GM23338 (cell line): ENCODE results near the gene UGDH. TPM values are rescaled to one million over a fixed set of nuclear protein-coding genes. Genes with fewer than 3 reads are reported as not detected.

ENCODE experiments used
- CREB1 ChIP-seq: fragments of 250-450 bp; sonication (Bioruptor Pico); IDR thresholded peaks from 2 replicates; pipeline ENCODE4 v1.5.0; 2020; ENCODE audit warnings: low read depth, mild to moderate bottlenecking, moderate library complexity
- EZH2 ChIP-seq: fragments of 200-600 bp; sonication (generic); IDR thresholded peaks from one replicate; pipeline ENCODE4 v1.8.0; 2017; ENCODE audit warnings: antibody characterized with exemption, mild to moderate bottlenecking, low read depth; ENCODE audit not compliant: unreplicated experiment
- EZH2phosphoT487 ChIP-seq: fragments of 200-600 bp; sonication (generic); IDR thresholded peaks from one replicate; pipeline ENCODE4 v1.8.1; 2018; ENCODE audit warnings: antibody characterized with exemption; ENCODE audit not compliant: unreplicated experiment
- JUNB ChIP-seq: IDR thresholded peaks from one replicate; pipeline ENCODE4 v1.6.1; 2016; ENCODE audit warnings: antibody characterized with exemption; ENCODE audit not compliant: unreplicated experiment
- NANOG ChIP-seq: IDR thresholded peaks from 2 replicates; pipeline ENCODE4 v1.6.1; 2016; ENCODE audit warnings: antibody characterized with exemption, borderline replicate concordance
- POLR2AphosphoS5 ChIP-seq: IDR thresholded peaks from 2 replicates; pipeline ENCODE4 v1.6.1; 2016; ENCODE audit warnings: antibody characterized with exemption, low read depth
- STAT1 ChIP-seq: IDR thresholded peaks from one replicate; pipeline ENCODE4 v1.6.1; 2016; ENCODE audit warnings: antibody characterized with exemption; ENCODE audit not compliant: unreplicated experiment
- ZNF114 ChIP-seq: fragments of 250-450 bp; sonication (Bioruptor Pico); IDR thresholded peaks from 2 replicates; pipeline ENCODE4 v1.5.0; 2020; ENCODE audit warnings: mild to moderate bottlenecking, moderate library complexity
- ZNF331 ChIP-seq: fragments of 250-450 bp; sonication (Bioruptor Pico); IDR thresholded peaks from 2 replicates; pipeline ENCODE4 v1.5.0; 2020; ENCODE audit warnings: low read depth, mild to moderate bottlenecking, moderate library complexity
- polyA plus RNA-seq: library from polyadenylated mRNA; unstranded; fragments of >200 nt; fragmentation: Nextera tagmentation; extraction: Ambion mirVana; gene quantifications from 2 replicates; pipeline ENCODE4 v1.2.1, GENCODE V29; 2016
- total RNA-seq: library from RNA; depleted of rRNA; stranded (reverse); fragments of >200 nt; shearing (Covaris generic); gene quantifications from 2 replicates; pipeline ENCODE4 v1.2.3, GENCODE V29; 2014
- TF ChIP-seq, protein P1 (sequence below): IDR thresholded peaks from 2 replicates; pipeline ENCODE4 v1.6.1; 2016; ENCODE audit warnings: antibody characterized with exemption
- TF ChIP-seq, protein P2 (sequence below): IDR thresholded peaks from one replicate; pipeline ENCODE4 v1.6.1; 2018; ENCODE audit warnings: antibody characterized with exemption; ENCODE audit not compliant: unreplicated experiment
- TF ChIP-seq, protein P3 (sequence below), 2 experiments: fragments of 200-600 bp in 1 of 2; sonication (generic) in 1 of 2; conservative IDR thresholded peaks; 2 replicates each; pipeline versions ENCODE4 v1.5.1 to v1.6.1; 2016 to 2017; ENCODE audit warnings: antibody characterized with exemption in 2 of 2, low read depth in 2 of 2, mild to moderate bottlenecking in 2 of 2, moderate library complexity in 1 of 2

Gene UGDH
- total and polyA plus RNA-seq, 2 experiments from 2014 or later, result 48.9 to 81.3 TPM

DNA sequence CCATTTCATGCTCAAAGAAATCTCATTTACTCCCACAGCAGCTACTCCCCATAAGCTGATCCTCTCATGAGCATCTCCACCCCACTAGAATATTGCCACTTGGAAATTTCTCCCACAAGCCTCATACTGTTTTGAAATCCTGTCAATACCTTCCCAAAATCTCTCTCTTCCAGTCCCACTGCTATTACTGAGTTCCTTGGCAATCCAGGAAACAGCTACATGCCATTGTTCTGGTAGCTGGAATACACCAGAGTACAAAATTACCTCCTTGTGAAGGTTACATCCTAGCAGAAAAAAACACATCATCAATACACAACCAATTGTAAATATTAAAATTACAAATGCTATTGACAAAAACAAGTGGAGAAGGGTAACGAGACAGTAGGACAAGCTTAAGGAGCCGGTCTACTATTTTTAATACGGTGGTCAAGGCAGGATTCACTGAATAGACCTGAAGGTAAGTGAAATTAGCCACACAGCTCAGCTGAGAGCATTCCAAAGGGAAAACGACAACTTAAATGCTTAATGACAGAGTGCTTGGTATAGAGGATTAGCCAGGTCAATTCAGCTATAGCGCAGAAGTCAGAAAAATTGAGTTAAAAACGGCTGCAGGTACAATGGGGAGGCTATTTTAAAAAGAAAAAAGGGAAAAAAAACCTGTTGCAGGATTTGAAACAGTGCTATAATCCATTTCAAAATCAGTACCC lies 74.9 kb downstream of the UGDH start (continued):
- TF ChIP-seq, protein P1, sequence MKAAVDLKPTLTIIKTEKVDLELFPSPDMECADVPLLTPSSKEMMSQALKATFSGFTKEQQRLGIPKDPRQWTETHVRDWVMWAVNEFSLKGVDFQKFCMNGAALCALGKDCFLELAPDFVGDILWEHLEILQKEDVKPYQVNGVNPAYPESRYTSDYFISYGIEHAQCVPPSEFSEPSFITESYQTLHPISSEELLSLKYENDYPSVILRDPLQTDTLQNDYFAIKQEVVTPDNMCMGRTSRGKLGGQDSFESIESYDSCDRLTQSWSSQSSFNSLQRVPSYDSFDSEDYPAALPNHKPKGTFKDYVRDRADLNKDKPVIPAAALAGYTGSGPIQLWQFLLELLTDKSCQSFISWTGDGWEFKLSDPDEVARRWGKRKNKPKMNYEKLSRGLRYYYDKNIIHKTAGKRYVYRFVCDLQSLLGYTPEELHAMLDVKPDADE, result no peak
- TF ChIP-seq NANOG (no peak), CREB1 (CRISPR knock-in tag) (no peak), EZH2 (no peak), POLR2AphosphoS5 (no peak), EZH2phosphoT487 (no peak), STAT1 (no peak), ZNF331 (CRISPR knock-in tag) (no peak), JUNB (no peak), ZNF114 (CRISPR knock-in tag) (no peak)
- TF ChIP-seq, protein P2, sequence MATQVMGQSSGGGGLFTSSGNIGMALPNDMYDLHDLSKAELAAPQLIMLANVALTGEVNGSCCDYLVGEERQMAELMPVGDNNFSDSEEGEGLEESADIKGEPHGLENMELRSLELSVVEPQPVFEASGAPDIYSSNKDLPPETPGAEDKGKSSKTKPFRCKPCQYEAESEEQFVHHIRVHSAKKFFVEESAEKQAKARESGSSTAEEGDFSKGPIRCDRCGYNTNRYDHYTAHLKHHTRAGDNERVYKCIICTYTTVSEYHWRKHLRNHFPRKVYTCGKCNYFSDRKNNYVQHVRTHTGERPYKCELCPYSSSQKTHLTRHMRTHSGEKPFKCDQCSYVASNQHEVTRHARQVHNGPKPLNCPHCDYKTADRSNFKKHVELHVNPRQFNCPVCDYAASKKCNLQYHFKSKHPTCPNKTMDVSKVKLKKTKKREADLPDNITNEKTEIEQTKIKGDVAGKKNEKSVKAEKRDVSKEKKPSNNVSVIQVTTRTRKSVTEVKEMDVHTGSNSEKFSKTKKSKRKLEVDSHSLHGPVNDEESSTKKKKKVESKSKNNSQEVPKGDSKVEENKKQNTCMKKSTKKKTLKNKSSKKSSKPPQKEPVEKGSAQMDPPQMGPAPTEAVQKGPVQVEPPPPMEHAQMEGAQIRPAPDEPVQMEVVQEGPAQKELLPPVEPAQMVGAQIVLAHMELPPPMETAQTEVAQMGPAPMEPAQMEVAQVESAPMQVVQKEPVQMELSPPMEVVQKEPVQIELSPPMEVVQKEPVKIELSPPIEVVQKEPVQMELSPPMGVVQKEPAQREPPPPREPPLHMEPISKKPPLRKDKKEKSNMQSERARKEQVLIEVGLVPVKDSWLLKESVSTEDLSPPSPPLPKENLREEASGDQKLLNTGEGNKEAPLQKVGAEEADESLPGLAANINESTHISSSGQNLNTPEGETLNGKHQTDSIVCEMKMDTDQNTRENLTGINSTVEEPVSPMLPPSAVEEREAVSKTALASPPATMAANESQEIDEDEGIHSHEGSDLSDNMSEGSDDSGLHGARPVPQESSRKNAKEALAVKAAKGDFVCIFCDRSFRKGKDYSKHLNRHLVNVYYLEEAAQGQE, result no peak
- TF ChIP-seq, protein P3, sequence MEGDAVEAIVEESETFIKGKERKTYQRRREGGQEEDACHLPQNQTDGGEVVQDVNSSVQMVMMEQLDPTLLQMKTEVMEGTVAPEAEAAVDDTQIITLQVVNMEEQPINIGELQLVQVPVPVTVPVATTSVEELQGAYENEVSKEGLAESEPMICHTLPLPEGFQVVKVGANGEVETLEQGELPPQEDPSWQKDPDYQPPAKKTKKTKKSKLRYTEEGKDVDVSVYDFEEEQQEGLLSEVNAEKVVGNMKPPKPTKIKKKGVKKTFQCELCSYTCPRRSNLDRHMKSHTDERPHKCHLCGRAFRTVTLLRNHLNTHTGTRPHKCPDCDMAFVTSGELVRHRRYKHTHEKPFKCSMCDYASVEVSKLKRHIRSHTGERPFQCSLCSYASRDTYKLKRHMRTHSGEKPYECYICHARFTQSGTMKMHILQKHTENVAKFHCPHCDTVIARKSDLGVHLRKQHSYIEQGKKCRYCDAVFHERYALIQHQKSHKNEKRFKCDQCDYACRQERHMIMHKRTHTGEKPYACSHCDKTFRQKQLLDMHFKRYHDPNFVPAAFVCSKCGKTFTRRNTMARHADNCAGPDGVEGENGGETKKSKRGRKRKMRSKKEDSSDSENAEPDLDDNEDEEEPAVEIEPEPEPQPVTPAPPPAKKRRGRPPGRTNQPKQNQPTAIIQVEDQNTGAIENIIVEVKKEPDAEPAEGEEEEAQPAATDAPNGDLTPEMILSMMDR (conservative IDR thresholded peaks at IDR 0.05; ENCODE audit: low read depth in 2 of 2), result no peak
